CD4-positive, alpha-beta T cell (primary cell): ENCODE results near the gene JAZF1. TPM values are rescaled to one million over a fixed set of nuclear protein-coding genes. Genes with fewer than 3 reads are reported as not detected.

Experiments used
- ATAC-seq: fragments of 200-7000 bp; cut with Tn5 transposase; one replicate; pipeline ENCODE4 v1.10.0; 2022; ENCODE audit warnings: mild to moderate bottlenecking; ENCODE audit not compliant: poor library complexity
- CTCF ChIA-PET: fragments of 350-600 bp; sonication (Branson Sonifier 250); formaldehyde crosslinking; loops from one replicate; lab custom pipeline; 2021; ENCODE audit warnings: antibody characterized with exemption, inconsistent platforms; lab: Charles Lee
- POLR2A ChIA-PET: fragments of 350-600 bp; sonication (Branson Sonifier 250); formaldehyde crosslinking; loops from one replicate; lab custom pipeline; 2021; ENCODE audit warnings: antibody characterized with exemption, inconsistent platforms; lab: Charles Lee
- DNase-seq, 14 experiments: peaks; one replicate each; pipeline ENCODE4 v3.0.0-alpha.2; 2013 to 2020; ENCODE audit warnings: mixed read lengths in 2 of 14
- H3K27ac ChIP-seq, 2 donors: one replicate each; pipeline versions ENCODE4 v1.5.1 to v1.7.0; 2013; ENCODE audit warnings: low read length in 2 of 2, low read depth in 1 of 2, mild to moderate bottlenecking in 1 of 2
- H3K27me3 ChIP-seq, 2 experiments: 1 replicate in 1 of 2; 2 replicates in 1 of 2; pipeline versions ENCODE4 v1.6.1 to v1.7.0; 2013; ENCODE audit warnings: low read length in 2 of 2, control low read depth in 1 of 2, mild to moderate bottlenecking in 1 of 2, moderate library complexity in 1 of 2; ENCODE audit not compliant: insufficient read depth in 2 of 2, control insufficient read depth in 1 of 2
- H3K36me3 ChIP-seq: one replicate; pipeline ENCODE4 v1.6.1; 2013; ENCODE audit warnings: low read length, control low read depth; ENCODE audit not compliant: insufficient read depth
- H3K4me1 ChIP-seq: one replicate; pipeline ENCODE4 v1.6.1; 2013; ENCODE audit warnings: low read length, control low read depth; ENCODE audit not compliant: insufficient read depth
- H3K4me3 ChIP-seq: one replicate; pipeline ENCODE4 v1.5.1; 2013; ENCODE audit warnings: mild to moderate bottlenecking, low read length, moderate library complexity
- H3K9me3 ChIP-seq, 2 experiments: 1 replicate in 1 of 2; 2 replicates in 1 of 2; pipeline versions ENCODE4 v1.6.1 to v1.7.0; 2013; ENCODE audit warnings: low read length in 2 of 2, mild to moderate bottlenecking in 2 of 2, control low read depth in 1 of 2, moderate library complexity in 1 of 2; ENCODE audit not compliant: control insufficient read depth in 1 of 2, insufficient read depth in 1 of 2
- H3K27ac Mint-ChIP-seq: one replicate; pipeline ENCODE4 v1.8.0; 2020; ENCODE audit warnings: mixed read lengths
- H3K27me3 Mint-ChIP-seq: one replicate; pipeline ENCODE4 v1.8.0; 2021; ENCODE audit warnings: mixed read lengths
- H3K36me3 Mint-ChIP-seq: one replicate; pipeline ENCODE4 v1.8.0; 2021; ENCODE audit warnings: low read depth, mixed read lengths
- H3K4me1 Mint-ChIP-seq: one replicate; pipeline ENCODE4 v1.8.0; 2021; ENCODE audit warnings: low read depth, mixed read lengths
- H3K4me3 Mint-ChIP-seq: one replicate; pipeline ENCODE4 v1.8.0; 2020; ENCODE audit warnings: mild to moderate bottlenecking, mixed read lengths
- H3K9me3 Mint-ChIP-seq: one replicate; pipeline ENCODE4 v1.8.0; 2020; ENCODE audit warnings: mixed read lengths
- intact Hi-C, 2 experiments: fragments of 100-400 bp; cut with DNase I in 1 of 2; cut with micrococcal nuclease in 1 of 2; formaldehyde crosslinking; loops; one replicate each; pipeline versions ENCODE4 v1.15.1 to v1.9.0; 2023 to 2025; cut with DNase I, micrococcal nuclease
- total RNA-seq, 174 experiments: library from RNA in 2 of 174; stranded (reverse) in 2 of 174; gene quantifications; one replicate each; pipeline ENCODE4 v1.2.3 and lab custom pipeline; 2021 to 2026
- TF ChIP-seq, protein P1 (sequence below): fragments of 200-600 bp; IDR thresholded peaks from one replicate; pipeline ENCODE4 v1.8.0; 2022; ENCODE audit warnings: antibody characterized with exemption, mild to moderate bottlenecking

JAZF1 gene
- total RNA-seq, 2 experiments from 2014 or later = 9.9 to 11.1 TPM

DNA sequence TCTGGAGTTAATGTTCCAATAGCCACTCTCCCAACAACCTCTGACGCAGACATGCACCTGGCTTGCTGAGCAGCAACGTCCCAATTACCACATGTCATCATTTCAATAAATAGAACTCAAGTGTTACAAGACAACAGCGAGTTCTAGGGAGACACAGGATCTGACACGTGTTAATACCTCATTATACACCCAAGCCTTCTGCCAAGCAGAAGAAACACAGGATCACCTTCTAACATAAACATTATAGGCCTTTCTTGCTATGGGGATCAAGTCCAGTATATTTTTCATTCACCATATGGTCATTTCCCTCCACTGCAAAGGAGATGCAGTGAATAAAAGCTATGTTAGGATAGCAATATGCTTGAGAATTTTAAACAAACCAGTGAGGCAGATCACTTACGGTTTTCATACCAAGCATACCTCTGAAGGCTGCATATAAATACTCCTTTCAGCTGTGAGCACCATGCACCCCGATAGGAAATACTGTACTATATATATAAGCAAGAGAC is 74.2 kb downstream of the JAZF1 start:
- H3K9me3 Mint-ChIP-seq = no peaks in the 10 kb centered on the region
- no peaks in the 10 kb centered on the region for H3K27me3 Mint-ChIP-seq
- no peak overlapping the region for H3K4me3 ChIP-seq
- no peaks in the 10 kb centered on the region for H3K36me3 Mint-ChIP-seq
- TF ChIP-seq, protein P1, sequence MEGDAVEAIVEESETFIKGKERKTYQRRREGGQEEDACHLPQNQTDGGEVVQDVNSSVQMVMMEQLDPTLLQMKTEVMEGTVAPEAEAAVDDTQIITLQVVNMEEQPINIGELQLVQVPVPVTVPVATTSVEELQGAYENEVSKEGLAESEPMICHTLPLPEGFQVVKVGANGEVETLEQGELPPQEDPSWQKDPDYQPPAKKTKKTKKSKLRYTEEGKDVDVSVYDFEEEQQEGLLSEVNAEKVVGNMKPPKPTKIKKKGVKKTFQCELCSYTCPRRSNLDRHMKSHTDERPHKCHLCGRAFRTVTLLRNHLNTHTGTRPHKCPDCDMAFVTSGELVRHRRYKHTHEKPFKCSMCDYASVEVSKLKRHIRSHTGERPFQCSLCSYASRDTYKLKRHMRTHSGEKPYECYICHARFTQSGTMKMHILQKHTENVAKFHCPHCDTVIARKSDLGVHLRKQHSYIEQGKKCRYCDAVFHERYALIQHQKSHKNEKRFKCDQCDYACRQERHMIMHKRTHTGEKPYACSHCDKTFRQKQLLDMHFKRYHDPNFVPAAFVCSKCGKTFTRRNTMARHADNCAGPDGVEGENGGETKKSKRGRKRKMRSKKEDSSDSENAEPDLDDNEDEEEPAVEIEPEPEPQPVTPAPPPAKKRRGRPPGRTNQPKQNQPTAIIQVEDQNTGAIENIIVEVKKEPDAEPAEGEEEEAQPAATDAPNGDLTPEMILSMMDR = no peak
- H3K4me1 Mint-ChIP-seq = no peaks in the 10 kb centered on the region
- H3K36me3 ChIP-seq = no peaks in the 10 kb centered on the region
- H3K27ac Mint-ChIP-seq = no peak overlapping the region
- CTCF ChIA-PET = no interaction called here
- H3K27ac ChIP-seq = no peak overlapping the region
- DNase-seq (no peak), ATAC-seq (no peak)
- no peak overlapping the region for H3K4me3 Mint-ChIP-seq
- H3K9me3 ChIP-seq = no peaks in the 10 kb centered on the region
- intact Hi-C loops = no loop called here
- H3K4me1 ChIP-seq = no peaks in the 10 kb centered on the region
- no peaks in the 10 kb centered on the region for H3K27me3 ChIP-seq
- POLR2A ChIA-PET = no interaction called here

DNA sequence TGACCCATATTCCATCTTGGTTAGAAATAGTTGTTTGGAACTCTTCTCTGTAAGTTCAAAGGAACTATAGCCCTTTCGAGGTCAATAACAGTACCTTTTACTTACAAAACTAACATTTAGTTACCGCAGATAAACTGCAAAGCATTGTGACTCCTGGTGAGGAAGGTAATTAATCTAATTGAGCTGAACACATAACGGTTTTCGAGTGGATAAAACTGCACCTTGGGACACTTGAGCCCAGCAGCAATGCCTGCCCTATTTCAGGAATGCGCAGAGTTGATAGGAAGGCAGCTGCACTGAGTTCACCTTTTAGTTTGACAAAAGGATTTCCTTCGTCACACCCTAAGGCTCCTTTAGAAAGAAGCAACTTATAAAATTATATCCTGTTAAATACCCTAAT is 75.4 kb downstream of the JAZF1 start:
- TF ChIP-seq, protein P1 = no peak
- no peak for DNase-seq
- Histone ChIP-seq H3K9me3 (no peaks in the 10 kb centered on the region), H3K36me3 (peaks cover 3% of the 10 kb centered on the region), H3K4me3 (no peak overlapping the region), H3K27ac (no peak overlapping the region), H3K27me3 (no peaks in the 10 kb centered on the region), H3K4me1 (no peaks in the 10 kb centered on the region)
- Mint-ChIP-seq H3K27me3 (no peaks in the 10 kb centered on the region), H3K9me3 (no peaks in the 10 kb centered on the region), H3K27ac (no peak overlapping the region), H3K36me3 (no peaks in the 10 kb centered on the region), H3K4me3 (no peak overlapping the region), H3K4me1 (no peaks in the 10 kb centered on the region)
- CTCF ChIA-PET = no interaction called here
- POLR2A ChIA-PET = no interaction called here
- intact Hi-C loops = no loop called here
- no peak for ATAC-seq

DNA sequence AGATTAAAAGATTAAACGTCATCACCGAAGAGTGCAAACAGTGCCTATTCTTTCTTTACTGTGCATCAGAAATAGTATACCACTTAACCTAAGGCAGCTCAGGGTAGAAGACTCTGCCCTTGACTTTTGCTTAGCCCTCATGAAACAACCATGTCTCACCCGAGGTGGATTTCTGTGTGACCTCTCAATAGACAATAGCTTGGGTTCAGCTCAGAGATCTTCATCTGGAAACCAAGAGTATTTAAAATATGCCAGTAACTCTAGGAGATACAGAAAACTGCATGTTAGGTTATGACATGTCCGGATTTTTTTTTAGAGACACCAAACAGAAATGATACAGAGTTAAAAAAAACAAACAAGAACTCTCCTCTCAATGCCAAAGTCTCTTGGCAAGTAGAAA is 75.8 kb downstream of the JAZF1 start:
- H3K27ac ChIP-seq = no peak overlapping the region
- ChIA-PET CTCF (no interaction called here), POLR2A (interaction anchor here (0.6 kb wide), 1 partner anchor 270 kb away, joined by 3 read pairs; no protein-coding TSS in a partner anchor)

More for the DNA sequence above, 75.8 kb downstream of the JAZF1 start:
- TF ChIP-seq, protein P1 = no peak
- H3K4me1 ChIP-seq = no peaks in the 10 kb centered on the region
- Mint-ChIP-seq H3K27ac (no peak overlapping the region), H3K4me3 (no peak overlapping the region), H3K27me3 (no peaks in the 10 kb centered on the region), H3K4me1 (no peaks in the 10 kb centered on the region), H3K9me3 (no peaks in the 10 kb centered on the region), H3K36me3 (no peaks in the 10 kb centered on the region)
- peaks cover 3% of the 10 kb centered on the region for H3K36me3 ChIP-seq
- no peaks in the 10 kb centered on the region for H3K27me3 ChIP-seq
- intact Hi-C loops = no loop called here
- ATAC-seq (no peak), DNase-seq (no peak)
- H3K4me3 ChIP-seq = no peak overlapping the region
- H3K9me3 ChIP-seq = no peaks in the 10 kb centered on the region
